HepG2 (cell line): ENCODE measurements around the gene HACD2.

Experiments used
- CEBPB ChIP-seq: IDR thresholded peaks from 2 replicates; pipeline ENCODE4 v1.6.1; 2011; ENCODE audit warnings: low read depth, low read length, improper control_type of control experiment, borderline replicate concordance
- EP300 ChIP-seq, 3 experiments: sonication (generic) in 1 of 3; formaldehyde crosslinking in 1 of 3; IDR thresholded peaks; 2 replicates each; pipeline versions ENCODE4 v1.5.1 to v1.6.1; 2011 to 2020; ENCODE audit warnings: low read depth in 2 of 3, low read length in 2 of 3, borderline replicate concordance in 1 of 3, improper control_type of control experiment in 1 of 3, mild to moderate bottlenecking in 1 of 3, missing genetic modification reagents in 1 of 3, moderate library complexity in 1 of 3
- HMG20B ChIP-seq: conservative IDR thresholded peaks from 2 replicates; pipeline ENCODE4 v1.6.1; 2016; ENCODE audit warnings: missing genetic modification reagents, missing compliant biosample characterization
- MTA1 ChIP-seq: sonication (generic); formaldehyde crosslinking; IDR thresholded peaks from 2 replicates; pipeline ENCODE4 v1.4.0; 2020; ENCODE audit warnings: missing genetic modification reagents, mild to moderate bottlenecking, borderline replicate concordance
- NONO ChIP-seq, 2 experiments: fragments of 450-650 bp in 1 of 2; sonication (generic) in 1 of 2; formaldehyde crosslinking in 1 of 2; IDR thresholded peaks in 1 of 2; conservative IDR thresholded peaks in 1 of 2; 2 replicates each; pipeline versions ENCODE4 v1.6.1 to v1.8.0; 2017 to 2022; ENCODE audit warnings: mild to moderate bottlenecking in 1 of 2, missing genetic modification reagents in 1 of 2, moderate library complexity in 1 of 2
- POLR2AphosphoS5 ChIP-seq: IDR thresholded peaks from 2 replicates; pipeline ENCODE4 v1.6.1; 2012; ENCODE audit warnings: low read depth, low read length
- RELA ChIP-seq: sonication (generic); formaldehyde crosslinking; IDR thresholded peaks from 2 replicates; pipeline ENCODE4 v1.4.0; 2020; ENCODE audit warnings: missing genetic modification reagents
- SIX4 ChIP-seq: sonication (generic); formaldehyde crosslinking; IDR thresholded peaks from 2 replicates; pipeline ENCODE4 v1.4.0; 2020; ENCODE audit warnings: missing genetic modification reagents
- TCF12 ChIP-seq, 2 experiments: fragments of 450-650 bp in 1 of 2; sonication (generic) in 1 of 2; formaldehyde crosslinking in 1 of 2; IDR thresholded peaks; 2 replicates each; pipeline versions ENCODE4 v1.6.1 to v1.8.0; 2017 to 2022; ENCODE audit warnings: antibody characterized with exemption in 1 of 2, mild to moderate bottlenecking in 1 of 2, missing genetic modification reagents in 1 of 2, moderate library complexity in 1 of 2
- ZEB1 ChIP-seq: IDR thresholded peaks from 2 replicates; pipeline ENCODE4 v1.6.1; 2012; ENCODE audit warnings: mild to moderate bottlenecking, low read depth, inconsistent platforms; ENCODE audit not compliant: insufficient replicate concordance
- ZNF232 ChIP-seq: sonication (generic); formaldehyde crosslinking; IDR thresholded peaks from 2 replicates; pipeline ENCODE4 v1.4.0; 2020; ENCODE audit warnings: missing genetic modification reagents, borderline replicate concordance
- TF ChIP-seq, protein P1 (sequence below): sonication (generic); formaldehyde crosslinking; IDR thresholded peaks from 2 replicates; pipeline ENCODE4 v1.5.0; 2020; ENCODE audit warnings: mild to moderate bottlenecking, missing genetic modification reagents, moderate library complexity

DNA sequence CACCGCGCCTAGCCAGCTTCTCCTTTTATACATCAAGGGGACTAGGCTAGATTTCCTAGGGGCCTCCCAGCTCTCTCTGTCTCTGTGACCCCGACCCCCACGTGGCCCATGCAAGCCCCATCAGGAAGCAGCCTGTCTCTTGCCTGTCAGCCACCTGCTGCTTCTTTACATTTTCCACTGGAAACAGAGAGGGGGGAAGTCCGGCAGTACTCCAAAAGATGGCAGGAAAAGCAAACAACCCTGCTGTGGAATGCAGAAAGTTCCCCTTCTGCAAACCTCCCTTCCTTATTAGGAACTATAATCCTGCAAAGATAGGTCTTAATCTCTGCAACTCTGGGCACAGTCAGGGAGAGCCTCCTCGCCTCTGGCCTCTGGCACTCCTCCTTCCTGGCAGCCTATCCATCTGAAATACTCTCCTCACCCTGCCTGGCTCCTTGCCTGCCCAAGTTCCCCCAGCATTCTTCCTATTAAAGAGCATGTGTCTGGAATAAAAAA, 47.4 kb upstream of the HACD2 start:
- TF ChIP-seq EP300 (IDR thresholded peaks at IDR 0.05; ENCODE audit: low read depth in 2 of 2, low read length in 2 of 2) (no peak), EP300 (CRISPR knock-in tag; IDR thresholded peaks at IDR 0.05; ENCODE audit: borderline replicate concordance) (no peak), CEBPB (no peak), POLR2AphosphoS5 (no peak), NONO (IDR thresholded peaks at IDR 0.05) (no peak), NONO (CRISPR knock-in tag; conservative IDR thresholded peaks at IDR 0.05) (no peak), TCF12 (IDR thresholded peaks at IDR 0.05) (no peak), TCF12 (CRISPR knock-in tag; IDR thresholded peaks at IDR 0.05) (no peak), ZNF232 (CRISPR knock-in tag) (no peak), HMG20B (CRISPR knock-in tag) (no peak), MTA1 (CRISPR knock-in tag) (no peak), SIX4 (CRISPR knock-in tag) (no peak), ZEB1 (no peak), RELA (CRISPR knock-in tag) (no peak)
- TF ChIP-seq, protein P1, sequence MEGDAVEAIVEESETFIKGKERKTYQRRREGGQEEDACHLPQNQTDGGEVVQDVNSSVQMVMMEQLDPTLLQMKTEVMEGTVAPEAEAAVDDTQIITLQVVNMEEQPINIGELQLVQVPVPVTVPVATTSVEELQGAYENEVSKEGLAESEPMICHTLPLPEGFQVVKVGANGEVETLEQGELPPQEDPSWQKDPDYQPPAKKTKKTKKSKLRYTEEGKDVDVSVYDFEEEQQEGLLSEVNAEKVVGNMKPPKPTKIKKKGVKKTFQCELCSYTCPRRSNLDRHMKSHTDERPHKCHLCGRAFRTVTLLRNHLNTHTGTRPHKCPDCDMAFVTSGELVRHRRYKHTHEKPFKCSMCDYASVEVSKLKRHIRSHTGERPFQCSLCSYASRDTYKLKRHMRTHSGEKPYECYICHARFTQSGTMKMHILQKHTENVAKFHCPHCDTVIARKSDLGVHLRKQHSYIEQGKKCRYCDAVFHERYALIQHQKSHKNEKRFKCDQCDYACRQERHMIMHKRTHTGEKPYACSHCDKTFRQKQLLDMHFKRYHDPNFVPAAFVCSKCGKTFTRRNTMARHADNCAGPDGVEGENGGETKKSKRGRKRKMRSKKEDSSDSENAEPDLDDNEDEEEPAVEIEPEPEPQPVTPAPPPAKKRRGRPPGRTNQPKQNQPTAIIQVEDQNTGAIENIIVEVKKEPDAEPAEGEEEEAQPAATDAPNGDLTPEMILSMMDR (CRISPR knock-in tag): no peak
